ENCODE results near the gene OTX2. TPM values are rescaled to one million over a fixed set of nuclear protein-coding genes. Genes with fewer than 3 reads are reported as not detected.

OTX2 gene
- total RNA-seq, 1 experiment from 2014 or later, result not detected

- Histone ChIP-seq H4K20me1 (ENCODE audit: insufficient read depth) (no peaks in the 10 kb centered on the region), H3K4me3 (no peak overlapping the region), H3K27ac (no peak overlapping the region), H2AFZ (no peak overlapping the region), H3K4me1 (replicated peaks; ENCODE audit: insufficient read depth) (peaks cover 8% of the 10 kb centered on the region), H3F3A (ENCODE audit: insufficient read depth, low read depth) (no peaks in the 10 kb centered on the region), H3K27me3 (ENCODE audit: insufficient read depth, low read depth) (no peaks in the 10 kb centered on the region), H3K79me2 (ENCODE audit: low read depth) (no peaks in the 10 kb centered on the region), H3K4me2 (no peak overlapping the region), H3K9me2 (ENCODE audit: insufficient read depth) (no peaks in the 10 kb centered on the region; the same call in 1 of the 2 replicates), H3K9me3 (ENCODE audit: insufficient read depth, low read depth) (no peaks in the 10 kb centered on the region), H3K36me3 (ENCODE audit: low read depth) (no peaks in the 10 kb centered on the region)
- no peak for DNase-seq
- BruUV-seq (replicated peaks), result no TSS peak
- ChIA-PET CTCF (no interaction called here), POLR2A (ENCODE audit: unreplicated experiment) (no interaction called here)
- intact Hi-C loops (cut with micrococcal nuclease; ENCODE audit: unreplicated experiment), result no loop called here
- TF ChIP-seq EZH2 (IDR thresholded peaks at IDR 0.05; ENCODE audit: low read depth) (no peak), CTCF (conservative IDR thresholded peaks at IDR 0.05) (no peak)
These were observed 57.9 kb downstream of the OTX2 start for GRCh38 chr14:56752428-56752827.

GRCh38 chr14:56751471-56751870 lies 58.8 kb downstream of the OTX2 start:
- no TSS peak for BruUV-seq (replicated peaks)
- H3K9me2 ChIP-seq (ENCODE audit: insufficient read depth), result no peaks in the 10 kb centered on the region; the same call in 1 of the 2 replicates
- CTCF ChIA-PET, result no interaction called here

More at GRCh38 chr14:56751471-56751870, 58.8 kb downstream of the OTX2 start:
- H3K79me2 ChIP-seq (ENCODE audit: low read depth), result no peaks in the 10 kb centered on the region
- no peaks in the 10 kb centered on the region for H3F3A ChIP-seq (ENCODE audit: insufficient read depth, low read depth)
- POLR2A ChIA-PET (ENCODE audit: unreplicated experiment), result no interaction called here
- no peak for TF ChIP-seq EZH2 (IDR thresholded peaks at IDR 0.05; ENCODE audit: low read depth)
- TF ChIP-seq CTCF (conservative IDR thresholded peaks at IDR 0.05), result no peak
- H2AFZ ChIP-seq, result no peak overlapping the region
- no peak overlapping the region for H3K4me2 ChIP-seq
- no peaks in the 10 kb centered on the region for H4K20me1 ChIP-seq (ENCODE audit: insufficient read depth)
- peaks cover 8% of the 10 kb centered on the region for H3K4me1 ChIP-seq (replicated peaks; ENCODE audit: insufficient read depth)
- DNase-seq, result no peak
- no peaks in the 10 kb centered on the region for H3K36me3 ChIP-seq (ENCODE audit: low read depth)
- H3K9me3 ChIP-seq (ENCODE audit: insufficient read depth, low read depth), result no peaks in the 10 kb centered on the region
- intact Hi-C loops (cut with micrococcal nuclease; ENCODE audit: unreplicated experiment), result no loop called here
- H3K27ac ChIP-seq, result no peak overlapping the region
- H3K4me3 ChIP-seq, result no peak overlapping the region
- H3K27me3 ChIP-seq (ENCODE audit: insufficient read depth, low read depth), result no peaks in the 10 kb centered on the region

Other genes with a start within 250 kb of the OTX2 start
- 12.4 and 19.1 TPM in 2 replicates for gene TMEM260, start 230.7 kb downstream of the OTX2 start, total RNA-seq (2021)